Lung (tissue), 12 donors: ENCODE measurements around the gene OXER1. TPM values are rescaled to one million over a fixed set of nuclear protein-coding genes. Genes with fewer than 3 reads are reported as not detected.

Experiments
- ATAC-seq: fragments of 200-7000 bp; cut with Tn5 transposase; one replicate; pipeline ENCODE4 v1.9.1; 2020; ENCODE audit warnings: moderate number of reproducible peaks; ENCODE audit not compliant: insufficient read depth, low FRiP score
- DNase-seq, 3 donors: peaks; one replicate each; pipeline ENCODE4 v3.0.0-alpha.2; 2013 to 2017
- H3K27ac ChIP-seq, 2 donors: one replicate each; pipeline ENCODE4 v1.5.1; 2013; ENCODE audit warnings: mild to moderate bottlenecking in 2 of 2, moderate library complexity in 2 of 2, control low read depth in 1 of 2, inconsistent platforms in 1 of 2, low read depth in 1 of 2, low read length in 1 of 2
- H3K27me3 ChIP-seq, 3 donors: one replicate each; pipeline ENCODE4 v1.5.1; 2013; ENCODE audit warnings: low read length in 2 of 3; ENCODE audit not compliant: control insufficient read depth in 3 of 3, insufficient read depth in 3 of 3
- H3K36me3 ChIP-seq, 4 donors: one replicate each; pipeline ENCODE4 v1.5.1; 2013; ENCODE audit warnings: low read length in 4 of 4, mild to moderate bottlenecking in 1 of 4, moderate library complexity in 1 of 4; ENCODE audit not compliant: control insufficient read depth in 4 of 4, insufficient read depth in 4 of 4
- H3K4me1 ChIP-seq, 5 donors: one replicate each; pipeline ENCODE4 v1.5.1; 2013; ENCODE audit warnings: low read length in 5 of 5, mild to moderate bottlenecking in 2 of 5, moderate library complexity in 1 of 5; ENCODE audit not compliant: control insufficient read depth in 5 of 5, insufficient read depth in 5 of 5
- H3K4me3 ChIP-seq: one replicate; pipeline ENCODE4 v1.5.1; 2013; ENCODE audit warnings: mild to moderate bottlenecking, control low read depth, moderate library complexity
- H3K9ac ChIP-seq, 2 donors: one replicate each; pipeline ENCODE4 v1.5.1; 2013; ENCODE audit warnings: low read length in 2 of 2, control low read depth in 1 of 2; ENCODE audit not compliant: insufficient read depth in 1 of 2
- H3K9me3 ChIP-seq, 4 donors: one replicate each; pipeline ENCODE4 v1.5.1; 2013; ENCODE audit warnings: low read length in 3 of 4, mild to moderate bottlenecking in 1 of 4, moderate library complexity in 1 of 4; ENCODE audit not compliant: control insufficient read depth in 4 of 4, insufficient read depth in 3 of 4
- CTCF ChIP-seq: IDR thresholded peaks from 2 replicates; pipeline ENCODE4 v1.5.1; 2012; ENCODE audit warnings: mild to moderate bottlenecking; ENCODE audit errors: control extremely low read depth, extremely low read depth
- WGBS, 2 donors: extraction: QIAGEN DNeasy Blood & Tissue Kit; methylation state at CpG; one replicate each; pipeline ENCODE4 v1.1.7; 2013; 5-methylcytosine and 5-hydroxymethylcytosine counted together
- polyA plus RNA-seq, 2 donors: library from polyadenylated mRNA; stranded (reverse); fragments of 200-250 nt; gene quantifications; one replicate each; pipeline ENCODE4 v1.2.1, GENCODE V29; 2013
- total RNA-seq, 2 donors: library from RNA; depleted of rRNA in 1 of 2; stranded (reverse); fragments of >200 nt in 1 of 2; gene quantifications; one replicate each; pipeline ENCODE4 v1.2.1, GENCODE V29; 2014 to 2021
- donor health status: control.
- donor health status: control.
- donor health status: Bipolar disorder and iron deficiency.
- donor health status: healthy.
- donor health status: DM: yes; HTN: yes; CAD: no.

OXER1 gene
- total and polyA plus RNA-seq, 4 donors: 0.59 to 2.1 (median 1.6) TPM

DNA sequence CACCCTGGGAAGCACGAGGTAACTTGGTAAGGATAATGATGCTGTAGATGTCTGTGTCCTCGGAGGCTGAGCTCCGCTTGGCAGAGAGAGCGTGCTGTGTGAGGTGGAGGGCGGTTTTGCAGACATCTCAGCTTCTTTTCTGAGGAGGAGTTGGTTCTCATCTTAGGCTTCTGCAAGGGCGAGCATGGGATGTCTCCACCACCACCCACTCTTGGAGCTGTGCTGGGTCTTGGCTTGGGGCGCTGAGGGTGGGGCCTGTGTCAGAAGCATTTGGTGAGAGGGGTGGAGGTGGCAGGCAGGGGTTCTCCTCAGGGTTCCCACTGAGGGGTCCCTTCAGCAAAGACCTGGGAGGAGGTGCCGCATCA is 9.2 kb downstream of the OXER1 start:
- H3K36me3 ChIP-seq: peaks cover 0 to 12% (median 7%) of the 10 kb centered on the region in 4 donors
- no peak for TF ChIP-seq CTCF
- DNase-seq (no peak), ATAC-seq (no peak)
- no peak overlapping the region for H3K4me3 ChIP-seq
- H3K9me3 ChIP-seq: no peaks in the 10 kb centered on the region
- 81 to 90% methylated on average over 8 of the region's 8 CpGs for WGBS, 2 donors
- H3K27me3 ChIP-seq: no peaks in the 10 kb centered on the region
- no peak overlapping the region for H3K9ac ChIP-seq
- no peak overlapping the region for H3K27ac ChIP-seq
- peaks cover 0 to 2% (median 0%) of the 10 kb centered on the region in 5 donors for H3K4me1 ChIP-seq

- ATAC-seq (no peak), DNase-seq (no peak)
- no peak for TF ChIP-seq CTCF
- Histone ChIP-seq H3K4me1 (peaks cover 0 to 2% (median 0%) of the 10 kb centered on the region in 5 donors), H3K4me3 (no peak overlapping the region), H3K27ac (no peak overlapping the region), H3K9me3 (no peaks in the 10 kb centered on the region), H3K27me3 (no peaks in the 10 kb centered on the region), H3K36me3 (peaks cover 0 to 11% (median 7%) of the 10 kb centered on the region in 4 donors), H3K9ac (no peak overlapping the region)
- 68 to 69% methylated on average over 11 of the region's 11 CpGs for WGBS, 2 donors
Measured at GRCh38 chr2:42754021-42754775, 9.7 kb downstream of the OXER1 start.

- WGBS, 2 donors: 76 to 84% methylated on average over 24 of the region's 24 CpGs
- no peaks in the 10 kb centered on the region for H3K27me3 ChIP-seq
- ATAC-seq (no peak), DNase-seq (no peak)
- H3K27ac ChIP-seq: no peak overlapping the region
- H3K9me3 ChIP-seq: no peaks in the 10 kb centered on the region
- H3K9ac ChIP-seq: no peak overlapping the region
- H3K4me1 ChIP-seq: peaks cover 0 to 2% (median 0%) of the 10 kb centered on the region in 5 donors
- no peak for TF ChIP-seq CTCF
- no peak overlapping the region for H3K4me3 ChIP-seq
- H3K36me3 ChIP-seq: peaks cover 0 to 11% (median 8%) of the 10 kb centered on the region in 4 donors
Measured at GRCh38 chr2:42752816-42753813, 10.8 kb downstream of the OXER1 start.
